ENCODE data around the gene EPSTI1.

EPSTI1 gene

DNA sequence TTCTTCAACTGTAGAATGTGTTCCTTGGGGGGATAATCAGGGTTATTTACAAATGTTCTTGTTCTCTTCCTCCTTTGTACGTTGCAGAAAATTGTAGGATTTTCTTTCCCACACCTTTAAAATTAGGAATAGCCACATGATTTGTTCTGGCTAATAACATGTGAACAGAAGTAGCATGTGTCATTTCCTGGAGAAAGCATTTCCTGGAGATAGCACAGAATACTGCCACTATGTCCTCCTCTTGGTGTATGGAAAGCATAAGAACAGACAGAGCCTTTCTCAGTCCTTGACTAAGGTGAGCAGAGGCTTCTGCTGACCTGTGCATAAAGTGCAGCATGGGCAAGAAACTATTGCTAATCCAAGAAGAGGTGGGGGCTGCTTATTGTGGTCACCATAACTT, 108.9 kb downstream of the EPSTI1 start:
- H2BK5ac ChIP-seq (ENCODE audit: low read depth, low read length, poor library complexity), result no peak overlapping the region
- no peak overlapping the region for H2BK120ac ChIP-seq (ENCODE audit: insufficient read depth, low read length, poor library complexity)
- no peak overlapping the region for H3K4me3 ChIP-seq (ENCODE audit: low read depth, low read length)
- H3K4ac ChIP-seq (ENCODE audit: low read depth, low read length), result no peak overlapping the region
- peak overlapping the region; percentile 52 for H2AFZ ChIP-seq (ENCODE audit: insufficient read depth, low read length, poor library complexity)
- no peak overlapping the region for H2AK5ac ChIP-seq (ENCODE audit: low read length)
- H3K14ac ChIP-seq (ENCODE audit: low read length), result no peak overlapping the region
- no CpG with 5 or more reads among the region's 1 CpG for WGBS (ENCODE audit: extremely low coverage, insufficient coverage, insufficient read length)
- no peak overlapping the region for H3K9ac ChIP-seq (ENCODE audit: low read length)
- no peaks in the 10 kb centered on the region for H3K27me3 ChIP-seq (ENCODE audit: insufficient read depth, low read length)
- H3K4me2 ChIP-seq (ENCODE audit: low read length), result no peak overlapping the region
- peaks cover 2 to 5% of the 10 kb centered on the region in 2 experiments for H3K36me3 ChIP-seq (ENCODE audit: control insufficient read depth in 1 of 2, insufficient read depth in 2 of 2, low read length in 2 of 2)
- no peak overlapping the region for H4K12ac ChIP-seq (ENCODE audit: low read depth, low read length)
- peak overlapping the region; percentile 49 for H3K27ac ChIP-seq (ENCODE audit: low read depth, low read length)
- DNase-seq, result no peak
- no peak overlapping the region for H3K23ac ChIP-seq (ENCODE audit: low read length)
- no peak overlapping the region for H3K18ac ChIP-seq (ENCODE audit: low read length)
- H4K91ac ChIP-seq (ENCODE audit: low read depth, low read length), result no peak overlapping the region
- no peak overlapping the region for H4K8ac ChIP-seq (ENCODE audit: low read depth, low read length)
- no peaks in the 10 kb centered on the region for H3K9me3 ChIP-seq (ENCODE audit: insufficient read depth, low read depth, low read length)
- peak overlapping the region; percentile 33 for H2BK12ac ChIP-seq (ENCODE audit: low read length)
- peaks cover 7% of the 10 kb centered on the region for H3K79me1 ChIP-seq (ENCODE audit: low read length)
- no peaks in the 10 kb centered on the region for H3K79me2 ChIP-seq (ENCODE audit: control insufficient read depth, insufficient read depth, low read length, poor library complexity)
- peaks cover 3 to 5% of the 10 kb centered on the region in 2 experiments for H3K4me1 ChIP-seq (ENCODE audit: control insufficient read depth in 1 of 2, insufficient read depth in 2 of 2, low read length in 2 of 2)

DNA sequence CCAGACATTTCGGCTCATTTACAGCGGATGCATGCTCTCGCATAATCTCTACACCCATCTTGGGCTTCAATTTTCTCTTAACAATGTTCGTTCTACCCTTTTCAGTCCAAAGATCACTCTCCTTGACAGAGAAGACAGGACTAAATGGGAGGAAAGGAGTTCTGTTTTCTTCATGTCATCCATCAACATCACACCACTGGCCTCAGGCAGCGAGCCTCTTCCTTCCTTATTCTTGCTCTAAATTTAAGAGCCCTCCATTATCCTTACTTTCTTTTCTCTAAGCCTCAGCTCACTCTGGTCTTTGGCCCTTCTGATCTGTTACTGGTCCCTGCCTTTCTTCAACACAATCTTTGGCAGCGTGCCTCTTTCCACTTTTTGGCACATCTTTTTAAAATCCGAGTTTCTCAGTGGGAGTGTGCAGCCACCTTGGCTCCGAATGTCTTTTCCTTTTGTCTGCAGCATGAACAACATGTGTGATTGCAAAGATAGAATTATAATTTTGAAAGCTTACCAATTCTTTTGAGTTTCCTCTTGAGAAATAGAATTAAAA, 111.9 kb downstream of the EPSTI1 start:
- H3K4me1 ChIP-seq (ENCODE audit: control insufficient read depth in 1 of 2, insufficient read depth in 2 of 2, low read length in 2 of 2), result peaks cover 3 to 5% of the 10 kb centered on the region in 2 experiments
- peak overlapping the region; percentile 9 for H3K27ac ChIP-seq (ENCODE audit: low read depth, low read length)
- no peak overlapping the region for H2AK5ac ChIP-seq (ENCODE audit: low read length)
- no peak overlapping the region for H4K8ac ChIP-seq (ENCODE audit: low read depth, low read length)
- H3K4me2 ChIP-seq (ENCODE audit: low read length), result peak overlapping the region; percentile 50
- no peak overlapping the region for H2BK12ac ChIP-seq (ENCODE audit: low read length)
- H2BK5ac ChIP-seq (ENCODE audit: low read depth, low read length, poor library complexity), result no peak overlapping the region
- no peaks in the 10 kb centered on the region for H3K79me2 ChIP-seq (ENCODE audit: control insufficient read depth, insufficient read depth, low read length, poor library complexity)
- no CpG with 5 or more reads among the region's 8 CpGs for WGBS (ENCODE audit: extremely low coverage, insufficient coverage, insufficient read length)
- no peak overlapping the region for H2BK120ac ChIP-seq (ENCODE audit: insufficient read depth, low read length, poor library complexity)
- no peak overlapping the region for H4K12ac ChIP-seq (ENCODE audit: low read depth, low read length)
- no peaks in the 10 kb centered on the region for H3K27me3 ChIP-seq (ENCODE audit: insufficient read depth, low read length)
- H3K9me3 ChIP-seq (ENCODE audit: insufficient read depth, low read depth, low read length), result no peaks in the 10 kb centered on the region
- H3K4me3 ChIP-seq (ENCODE audit: low read depth, low read length), result no peak overlapping the region
- no peak overlapping the region for H3K18ac ChIP-seq (ENCODE audit: low read length)
- H4K91ac ChIP-seq (ENCODE audit: low read depth, low read length), result no peak overlapping the region
- H2AFZ ChIP-seq (ENCODE audit: insufficient read depth, low read length, poor library complexity), result no peak overlapping the region
- DNase-seq, result no peak
- H3K36me3 ChIP-seq (ENCODE audit: control insufficient read depth in 1 of 2, insufficient read depth in 2 of 2, low read length in 2 of 2), result no peaks in the 10 kb centered on the region
- no peak overlapping the region for H3K9ac ChIP-seq (ENCODE audit: low read length)
- H3K4ac ChIP-seq (ENCODE audit: low read depth, low read length), result no peak overlapping the region
- no peak overlapping the region for H3K14ac ChIP-seq (ENCODE audit: low read length)
- peaks cover 7% of the 10 kb centered on the region for H3K79me1 ChIP-seq (ENCODE audit: low read length)
- no peak overlapping the region for H3K23ac ChIP-seq (ENCODE audit: low read length)

DNA sequence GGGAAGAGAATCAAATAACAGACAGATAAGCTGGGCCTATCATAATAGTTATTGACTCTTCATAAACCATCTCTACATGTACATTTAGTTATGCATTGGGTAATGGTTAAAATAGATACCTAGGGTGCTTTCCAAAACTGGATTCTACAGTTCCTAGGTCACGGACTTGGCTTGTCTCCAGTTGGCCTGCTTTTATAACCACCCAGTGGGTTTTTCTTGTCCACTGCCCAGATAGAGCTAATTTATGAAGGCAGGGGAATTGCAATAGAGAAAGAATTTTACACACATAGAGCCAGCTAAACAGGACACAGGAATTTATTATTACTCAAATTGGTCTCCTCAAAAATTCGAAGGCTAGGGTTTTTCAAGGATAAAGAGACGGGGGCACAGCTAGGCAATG, 113.3 kb downstream of the EPSTI1 start:
- no peak overlapping the region for H2AFZ ChIP-seq (ENCODE audit: insufficient read depth, low read length, poor library complexity)
- no peak overlapping the region for H4K12ac ChIP-seq (ENCODE audit: low read depth, low read length)
- H2AK5ac ChIP-seq (ENCODE audit: low read length), result no peak overlapping the region
- no peak overlapping the region for H3K18ac ChIP-seq (ENCODE audit: low read length)
- WGBS (ENCODE audit: extremely low coverage, insufficient coverage, insufficient read length), result no CpG with 5 or more reads among the region's 3 CpGs
- no peak overlapping the region for H3K4me3 ChIP-seq (ENCODE audit: low read depth, low read length)
- H3K27ac ChIP-seq (ENCODE audit: low read depth, low read length), result no peak overlapping the region
- H3K79me1 ChIP-seq (ENCODE audit: low read length), result peaks cover 5% of the 10 kb centered on the region
- H3K4ac ChIP-seq (ENCODE audit: low read depth, low read length), result no peak overlapping the region
- peaks cover 3 to 5% of the 10 kb centered on the region in 2 experiments for H3K4me1 ChIP-seq (ENCODE audit: control insufficient read depth in 1 of 2, insufficient read depth in 2 of 2, low read length in 2 of 2)
- no peak overlapping the region for H2BK120ac ChIP-seq (ENCODE audit: insufficient read depth, low read length, poor library complexity)
- H3K9ac ChIP-seq (ENCODE audit: low read length), result no peak overlapping the region
- no peak overlapping the region for H3K4me2 ChIP-seq (ENCODE audit: low read length)
- H3K14ac ChIP-seq (ENCODE audit: low read length), result no peak overlapping the region
- H3K27me3 ChIP-seq (ENCODE audit: insufficient read depth, low read length), result no peaks in the 10 kb centered on the region
- no peak overlapping the region for H4K8ac ChIP-seq (ENCODE audit: low read depth, low read length)
- H3K36me3 ChIP-seq (ENCODE audit: control insufficient read depth in 1 of 2, insufficient read depth in 2 of 2, low read length in 2 of 2), result no peaks in the 10 kb centered on the region
- H2BK12ac ChIP-seq (ENCODE audit: low read length), result no peak overlapping the region
- no peak overlapping the region for H4K91ac ChIP-seq (ENCODE audit: low read depth, low read length)
- no peak overlapping the region for H2BK5ac ChIP-seq (ENCODE audit: low read depth, low read length, poor library complexity)
- H3K23ac ChIP-seq (ENCODE audit: low read length), result no peak overlapping the region
- no peak for DNase-seq
- H3K79me2 ChIP-seq (ENCODE audit: control insufficient read depth, insufficient read depth, low read length, poor library complexity), result no peaks in the 10 kb centered on the region
- no peaks in the 10 kb centered on the region for H3K9me3 ChIP-seq (ENCODE audit: insufficient read depth, low read depth, low read length)

DNA sequence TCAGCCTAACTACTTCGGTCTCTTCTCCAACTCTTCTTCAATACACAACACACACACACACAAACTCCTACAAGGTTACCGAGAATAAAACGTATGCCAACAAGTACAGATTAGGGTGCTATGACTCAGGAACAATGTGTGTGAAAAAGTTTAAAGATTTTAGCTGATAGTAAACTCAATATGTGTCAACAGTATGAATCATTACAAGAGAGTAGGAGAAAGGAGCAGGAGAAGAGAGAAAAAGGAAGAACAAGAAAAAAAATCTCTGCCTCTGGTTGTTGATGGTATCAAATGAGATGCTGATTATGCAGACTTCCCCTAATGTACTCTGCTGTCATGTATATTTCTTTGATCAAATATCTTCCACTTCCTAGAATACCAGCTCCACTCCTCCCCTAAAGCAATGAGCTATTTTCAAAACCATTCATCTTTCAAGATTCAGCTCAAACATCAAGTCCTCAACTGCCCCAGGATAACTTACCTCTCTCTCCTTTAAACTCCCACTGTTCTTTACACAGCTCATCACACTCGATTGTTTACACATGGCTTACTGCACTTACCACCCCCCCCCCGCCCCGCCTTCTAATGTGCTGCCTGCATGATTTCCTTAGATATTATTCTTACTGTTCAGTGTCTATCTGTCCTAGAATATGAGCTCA, 115.0 kb downstream of the EPSTI1 start:
- H3K4ac ChIP-seq (ENCODE audit: low read depth, low read length), result no peak overlapping the region
- no peak overlapping the region for H2AFZ ChIP-seq (ENCODE audit: insufficient read depth, low read length, poor library complexity)
- no peak overlapping the region for H4K91ac ChIP-seq (ENCODE audit: low read depth, low read length)
- H3K4me1 ChIP-seq (ENCODE audit: control insufficient read depth in 1 of 2, insufficient read depth in 2 of 2, low read length in 2 of 2), result peaks cover 0 to 3% of the 10 kb centered on the region in 2 experiments
- no peak overlapping the region for H3K4me2 ChIP-seq (ENCODE audit: low read length)
- no peak overlapping the region for H3K23ac ChIP-seq (ENCODE audit: low read length)
- H3K79me2 ChIP-seq (ENCODE audit: control insufficient read depth, insufficient read depth, low read length, poor library complexity), result no peaks in the 10 kb centered on the region
- H3K36me3 ChIP-seq (ENCODE audit: control insufficient read depth in 1 of 2, insufficient read depth in 2 of 2, low read length in 2 of 2), result no peaks in the 10 kb centered on the region
- no peak overlapping the region for H3K4me3 ChIP-seq (ENCODE audit: low read depth, low read length)
- H2BK120ac ChIP-seq (ENCODE audit: insufficient read depth, low read length, poor library complexity), result no peak overlapping the region
- H4K12ac ChIP-seq (ENCODE audit: low read depth, low read length), result no peak overlapping the region
- H3K9ac ChIP-seq (ENCODE audit: low read length), result no peak overlapping the region
- H3K9me3 ChIP-seq (ENCODE audit: insufficient read depth, low read depth, low read length), result no peaks in the 10 kb centered on the region
- peak in 1 of 2 donors; percentile 63 for DNase-seq
- H3K27ac ChIP-seq (ENCODE audit: low read depth, low read length), result no peak overlapping the region
- no peak overlapping the region for H3K14ac ChIP-seq (ENCODE audit: low read length)
- H2BK5ac ChIP-seq (ENCODE audit: low read depth, low read length, poor library complexity), result no peak overlapping the region
- no peak overlapping the region for H3K18ac ChIP-seq (ENCODE audit: low read length)
- H3K79me1 ChIP-seq (ENCODE audit: low read length), result peaks cover 5% of the 10 kb centered on the region
- WGBS (ENCODE audit: extremely low coverage, insufficient coverage, insufficient read length), result 100% methylated on average over 3 of the region's 6 CpGs
- no peak overlapping the region for H2AK5ac ChIP-seq (ENCODE audit: low read length)
- H2BK12ac ChIP-seq (ENCODE audit: low read length), result no peak overlapping the region
- H3K27me3 ChIP-seq (ENCODE audit: insufficient read depth, low read length), result no peaks in the 10 kb centered on the region
- no peak overlapping the region for H4K8ac ChIP-seq (ENCODE audit: low read depth, low read length)

Data from trophoblast cell (in vitro differentiated cells and primary cell).